KMS-11 (cell line): ENCODE measurements around the gene PARP12.

Experiments
- H2AFZ ChIP-seq: fragments of 200-600 bp; sonication (generic); 2 replicates; pipeline ENCODE4 v1.6.1; 2016; ENCODE audit warnings: antibody characterized with exemption, mixed run types, low read depth
- H3K27ac ChIP-seq: fragments of 200-600 bp; sonication (generic); 2 replicates; pipeline ENCODE4 v1.6.1; 2016; ENCODE audit warnings: mild to moderate bottlenecking, mixed run types
- H3K27me3 ChIP-seq: fragments of 200-600 bp; sonication (generic); 2 replicates; pipeline ENCODE4 v1.6.1; 2017; ENCODE audit warnings: mild to moderate bottlenecking, low read depth, mixed run types, moderate library complexity; ENCODE audit not compliant: insufficient read depth
- H3K36me3 ChIP-seq: fragments of 200-600 bp; sonication (generic); 2 replicates; pipeline ENCODE4 v1.6.1; 2017; ENCODE audit warnings: mild to moderate bottlenecking, mixed run types; ENCODE audit not compliant: insufficient read depth
- H3K4me1 ChIP-seq: fragments of 200-600 bp; sonication (generic); 2 replicates; pipeline ENCODE4 v1.6.1; 2016; ENCODE audit warnings: mild to moderate bottlenecking, low read depth, mixed run types; ENCODE audit not compliant: poor library complexity, severe bottlenecking
- H3K4me2 ChIP-seq: fragments of 200-600 bp; sonication (generic); 2 replicates; pipeline ENCODE4 v1.7.0; 2016; ENCODE audit warnings: mild to moderate bottlenecking, mixed run types
- H3K4me3 ChIP-seq: fragments of 200-600 bp; sonication (generic); IDR thresholded peaks from 2 replicates; pipeline ENCODE4 v1.6.1; 2017; ENCODE audit warnings: low read depth, low read length, mixed read lengths; ENCODE audit not compliant: insufficient read depth
- H3K79me2 ChIP-seq: fragments of 200-600 bp; sonication (generic); 2 replicates; pipeline ENCODE4 v1.6.1; 2016; ENCODE audit warnings: low read depth, mixed run types; ENCODE audit not compliant: insufficient read depth
- H3K9ac ChIP-seq: fragments of 200-600 bp; sonication (generic); 2 replicates; pipeline ENCODE4 v1.6.1; 2016; ENCODE audit warnings: mild to moderate bottlenecking, mixed run types
- H4K20me1 ChIP-seq: fragments of 200-600 bp; sonication (generic); 2 replicates; pipeline ENCODE4 v1.6.1; 2016; ENCODE audit warnings: mild to moderate bottlenecking, mixed run types; ENCODE audit not compliant: insufficient read depth
- TF ChIP-seq, protein P1 (sequence below): fragments of 200-600 bp; sonication (generic); conservative IDR thresholded peaks from 2 replicates; pipeline ENCODE4 v1.6.1; 2017; ENCODE audit warnings: low read depth, mild to moderate bottlenecking, antibody characterized with exemption, low read length, moderate library complexity, mixed read lengths

The PARP12 gene

DNA sequence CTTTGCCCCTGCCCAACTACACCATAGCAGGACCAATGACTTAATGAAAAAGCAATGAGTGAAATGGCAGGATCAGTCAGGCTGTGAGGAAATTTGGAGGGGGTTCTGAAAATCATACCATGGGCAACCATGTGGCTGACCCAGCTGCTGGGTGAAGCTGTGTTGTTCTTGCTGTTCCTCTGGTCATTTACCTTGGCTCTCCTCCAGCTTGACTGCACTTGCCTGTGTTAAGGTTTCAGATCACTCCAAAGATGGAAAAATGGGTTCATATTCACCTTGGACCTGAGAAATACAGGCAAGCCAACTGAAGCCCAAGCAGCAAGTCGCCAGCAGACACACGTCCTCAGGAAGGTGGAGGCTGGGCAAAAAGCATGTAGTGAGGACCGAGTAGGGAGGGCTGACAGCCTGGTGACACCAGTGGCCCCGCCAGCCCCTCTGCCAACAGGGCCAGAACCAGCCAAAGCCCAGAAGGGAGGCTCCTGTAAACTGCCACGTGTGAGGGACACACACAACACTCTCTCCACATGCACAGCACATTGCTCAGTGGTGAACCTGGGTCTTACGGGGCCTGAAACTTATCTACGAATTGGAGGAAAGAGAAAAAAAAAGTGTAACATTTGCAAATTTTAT is 40.1 kb downstream of the PARP12 start:
- no peaks in the 10 kb centered on the region for H4K20me1 ChIP-seq
- no peak overlapping the region for H3K9ac ChIP-seq
- no peaks in the 10 kb centered on the region for H3K4me1 ChIP-seq
- H3K27ac ChIP-seq: no peak overlapping the region
- TF ChIP-seq, protein P1, sequence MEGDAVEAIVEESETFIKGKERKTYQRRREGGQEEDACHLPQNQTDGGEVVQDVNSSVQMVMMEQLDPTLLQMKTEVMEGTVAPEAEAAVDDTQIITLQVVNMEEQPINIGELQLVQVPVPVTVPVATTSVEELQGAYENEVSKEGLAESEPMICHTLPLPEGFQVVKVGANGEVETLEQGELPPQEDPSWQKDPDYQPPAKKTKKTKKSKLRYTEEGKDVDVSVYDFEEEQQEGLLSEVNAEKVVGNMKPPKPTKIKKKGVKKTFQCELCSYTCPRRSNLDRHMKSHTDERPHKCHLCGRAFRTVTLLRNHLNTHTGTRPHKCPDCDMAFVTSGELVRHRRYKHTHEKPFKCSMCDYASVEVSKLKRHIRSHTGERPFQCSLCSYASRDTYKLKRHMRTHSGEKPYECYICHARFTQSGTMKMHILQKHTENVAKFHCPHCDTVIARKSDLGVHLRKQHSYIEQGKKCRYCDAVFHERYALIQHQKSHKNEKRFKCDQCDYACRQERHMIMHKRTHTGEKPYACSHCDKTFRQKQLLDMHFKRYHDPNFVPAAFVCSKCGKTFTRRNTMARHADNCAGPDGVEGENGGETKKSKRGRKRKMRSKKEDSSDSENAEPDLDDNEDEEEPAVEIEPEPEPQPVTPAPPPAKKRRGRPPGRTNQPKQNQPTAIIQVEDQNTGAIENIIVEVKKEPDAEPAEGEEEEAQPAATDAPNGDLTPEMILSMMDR: no peak
- no peaks in the 10 kb centered on the region for H3K27me3 ChIP-seq
- no peaks in the 10 kb centered on the region for H3K79me2 ChIP-seq
- no peaks in the 10 kb centered on the region for H3K36me3 ChIP-seq
- no peak overlapping the region for H2AFZ ChIP-seq
- no peak overlapping the region for H3K4me3 ChIP-seq
- H3K4me2 ChIP-seq: no peak overlapping the region

DNA sequence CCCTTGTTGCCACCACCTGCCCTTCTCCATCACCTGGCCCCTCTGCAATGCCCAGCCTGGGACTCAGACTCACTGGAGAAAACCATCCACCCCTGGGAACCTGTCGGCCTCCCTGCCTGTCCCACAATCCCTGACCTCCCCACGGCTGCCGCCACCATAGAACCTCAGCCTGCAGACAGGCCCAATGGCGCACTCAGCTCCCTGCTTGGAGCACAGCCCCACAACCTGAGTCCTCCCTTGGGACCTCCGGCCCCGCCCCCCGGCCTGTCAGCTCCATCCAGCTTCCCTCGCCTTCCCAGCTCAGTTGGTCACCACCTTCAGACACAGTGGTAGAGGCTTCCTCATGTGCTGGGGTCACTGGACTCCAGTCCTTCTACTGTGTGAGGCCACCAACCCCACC is 41.1 kb downstream of the PARP12 start:
- Histone ChIP-seq H3K4me3 (no peak overlapping the region), H3K27me3 (no peaks in the 10 kb centered on the region), H3K79me2 (no peaks in the 10 kb centered on the region), H3K27ac (no peak overlapping the region), H3K36me3 (no peaks in the 10 kb centered on the region), H3K4me1 (no peaks in the 10 kb centered on the region), H3K9ac (no peak overlapping the region), H3K4me2 (no peak overlapping the region), H2AFZ (no peak overlapping the region), H4K20me1 (no peaks in the 10 kb centered on the region)
- TF ChIP-seq, protein P1: no peak

DNA sequence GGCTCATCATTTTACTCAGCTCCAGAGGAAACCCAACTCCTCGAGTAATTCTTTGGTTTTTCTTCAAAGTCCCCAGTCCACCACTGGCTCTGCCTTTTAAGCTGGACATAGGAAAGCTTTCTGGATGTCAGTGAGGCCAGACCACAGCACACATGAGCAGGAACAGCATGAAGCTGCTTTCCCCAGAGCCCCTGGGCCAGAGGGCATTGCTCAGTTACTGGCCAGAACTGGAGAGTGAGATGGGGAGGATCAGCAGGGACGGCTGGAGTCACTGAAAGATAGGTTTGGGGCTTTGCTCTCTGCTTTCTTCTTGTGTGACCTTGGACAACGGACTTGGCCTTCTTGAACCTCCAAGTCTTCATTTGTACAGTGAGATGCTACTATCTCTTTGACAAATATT is 43.1 kb downstream of the PARP12 start:
- no peak overlapping the region for H3K9ac ChIP-seq
- H3K27ac ChIP-seq: no peak overlapping the region
- H3K27me3 ChIP-seq: no peaks in the 10 kb centered on the region
- no peaks in the 10 kb centered on the region for H3K79me2 ChIP-seq
- H2AFZ ChIP-seq: no peak overlapping the region
- H4K20me1 ChIP-seq: no peaks in the 10 kb centered on the region
- TF ChIP-seq, protein P1: no peak
- no peak overlapping the region for H3K4me3 ChIP-seq
- H3K4me2 ChIP-seq: no peak overlapping the region
- H3K4me1 ChIP-seq: no peaks in the 10 kb centered on the region
- H3K36me3 ChIP-seq: no peaks in the 10 kb centered on the region

DNA sequence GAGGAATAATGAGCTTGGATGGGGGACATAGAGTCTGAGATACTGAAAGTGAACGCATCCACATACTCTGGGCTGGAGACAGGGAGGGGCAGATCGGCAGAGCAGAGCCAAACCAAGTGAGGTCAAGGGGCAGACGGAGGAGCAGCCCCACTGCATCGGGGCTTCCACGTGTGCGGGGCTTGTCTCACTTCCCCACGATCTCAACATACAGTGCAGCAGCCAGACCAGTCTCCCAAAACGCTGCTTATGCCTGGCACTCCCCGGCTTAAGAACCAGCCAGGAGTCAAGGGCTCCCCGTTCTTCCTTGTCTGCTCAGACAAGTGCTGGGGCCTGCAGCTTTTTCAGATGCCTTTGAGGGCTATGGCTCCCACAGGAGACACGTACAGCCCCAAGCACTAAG is 43.6 kb downstream of the PARP12 start:
- no peaks in the 10 kb centered on the region for H3K36me3 ChIP-seq
- H3K4me3 ChIP-seq: no peak overlapping the region
- H3K27me3 ChIP-seq: no peaks in the 10 kb centered on the region
- H3K4me1 ChIP-seq: no peaks in the 10 kb centered on the region
- H4K20me1 ChIP-seq: no peaks in the 10 kb centered on the region
- H3K9ac ChIP-seq: no peak overlapping the region
- no peak overlapping the region for H2AFZ ChIP-seq
- H3K79me2 ChIP-seq: no peaks in the 10 kb centered on the region
- TF ChIP-seq, protein P1: no peak
- no peak overlapping the region for H3K4me2 ChIP-seq
- H3K27ac ChIP-seq: no peak overlapping the region
